ENCODE results near the gene R3HDML.
"Not testable (repeated sequence)": the region's sequence is repeated elsewhere in the genome, so short reads cannot be mapped to it uniquely, and the experiment has no call there.

R3HDML gene, protein sequence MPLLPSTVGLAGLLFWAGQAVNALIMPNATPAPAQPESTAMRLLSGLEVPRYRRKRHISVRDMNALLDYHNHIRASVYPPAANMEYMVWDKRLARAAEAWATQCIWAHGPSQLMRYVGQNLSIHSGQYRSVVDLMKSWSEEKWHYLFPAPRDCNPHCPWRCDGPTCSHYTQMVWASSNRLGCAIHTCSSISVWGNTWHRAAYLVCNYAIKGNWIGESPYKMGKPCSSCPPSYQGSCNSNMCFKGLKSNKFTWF

DNA sequence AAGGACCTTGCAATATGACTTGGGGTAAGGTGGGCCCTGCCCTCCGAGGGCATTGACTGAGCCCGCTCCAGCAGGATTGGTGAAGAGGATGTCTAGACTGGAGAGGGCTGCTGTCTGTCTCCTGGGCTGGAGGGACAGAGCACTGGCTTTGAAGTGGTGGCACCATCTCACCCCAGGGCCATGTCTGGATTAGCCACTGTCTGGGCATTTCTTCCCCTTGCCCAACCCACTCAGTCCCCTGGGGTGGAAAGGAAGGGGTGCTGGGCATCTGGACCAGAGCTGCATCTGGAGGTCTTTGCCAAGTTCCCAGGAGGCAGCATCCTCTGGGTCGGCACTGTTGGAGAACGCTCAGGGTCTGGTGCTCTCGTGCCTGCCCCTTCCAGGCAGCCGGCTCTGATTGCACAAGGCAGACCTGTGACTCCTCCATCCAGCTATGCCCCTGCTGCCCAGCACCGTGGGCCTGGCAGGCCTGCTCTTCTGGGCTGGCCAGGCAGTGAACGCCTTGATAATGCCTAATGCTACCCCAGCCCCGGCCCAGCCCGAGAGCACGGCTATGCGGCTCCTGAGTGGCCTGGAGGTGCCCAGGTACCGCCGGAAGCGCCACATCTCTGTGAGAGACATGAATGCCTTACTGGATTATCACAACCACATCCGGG lies at the start of gene R3HDML:
Gene R3HDML, plus strand, starts transcription at position 319 of the 656 bp plus-strand sequence. Its CDS starts 115 bp downstream, at position 434.
- no peak for DNase-seq (ENCODE audit: low spot score)

DNA sequence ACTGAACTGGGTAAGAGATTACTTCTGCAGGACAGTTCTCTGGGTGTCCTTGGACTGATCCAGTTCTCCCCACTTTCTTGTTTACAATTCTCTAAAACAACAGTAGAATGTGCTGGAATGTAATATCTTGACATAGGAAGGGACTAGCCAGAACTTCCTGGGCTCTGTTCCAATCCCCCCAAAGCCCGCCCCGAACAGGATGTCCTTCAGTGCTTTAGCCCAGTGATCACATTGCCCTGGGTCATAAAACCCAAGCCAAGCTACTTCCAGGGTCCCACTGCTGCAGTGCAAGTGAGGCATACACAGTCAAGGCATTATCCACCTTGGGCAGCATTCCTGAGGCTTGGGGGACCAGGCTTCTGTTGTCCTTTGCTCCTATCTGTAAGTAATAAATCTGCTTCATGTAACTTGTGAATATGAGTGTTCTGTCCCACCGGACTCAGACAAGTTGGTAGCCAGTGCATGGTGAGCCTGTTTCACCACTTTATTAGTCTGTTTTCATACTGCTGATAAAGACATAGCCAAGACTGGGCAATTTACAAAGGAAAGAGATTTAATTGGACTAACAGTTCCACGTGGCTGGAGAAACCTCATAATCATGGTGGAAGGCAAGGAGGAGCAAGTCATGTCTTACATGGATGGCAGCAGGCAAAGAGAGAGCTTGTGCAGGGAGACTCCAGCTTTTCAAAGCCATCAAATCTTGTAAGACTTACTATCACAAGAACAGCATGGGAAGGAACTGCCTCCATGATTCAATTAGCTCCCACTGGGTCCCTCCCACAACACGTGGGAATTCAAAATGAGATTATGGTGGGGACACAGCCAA lies 49.4 kb upstream of the R3HDML start:
- DNase-seq (ENCODE audit: low spot score), result no peak

DNA sequence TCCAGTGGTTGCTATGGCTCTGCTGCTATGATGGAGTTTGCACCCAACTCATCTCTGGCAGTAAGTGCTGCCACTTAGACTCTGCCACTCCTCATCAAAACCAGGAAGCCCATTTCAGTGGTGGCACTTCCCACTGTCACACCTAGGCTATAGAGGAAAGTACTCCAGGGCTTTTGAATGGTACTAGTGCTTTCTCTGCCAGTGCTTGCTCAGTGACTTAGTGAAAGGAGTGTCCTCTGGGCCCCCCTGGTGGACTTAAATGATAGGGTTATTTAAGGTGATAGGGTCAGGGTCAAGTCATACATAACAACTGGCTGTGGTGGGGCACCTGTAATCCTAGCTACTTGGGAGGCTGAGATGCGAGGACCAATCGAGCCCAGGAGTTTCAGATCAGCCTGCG lies 48.6 kb upstream of the R3HDML start:
- DNase-seq (ENCODE audit: low spot score), result no peak

DNA sequence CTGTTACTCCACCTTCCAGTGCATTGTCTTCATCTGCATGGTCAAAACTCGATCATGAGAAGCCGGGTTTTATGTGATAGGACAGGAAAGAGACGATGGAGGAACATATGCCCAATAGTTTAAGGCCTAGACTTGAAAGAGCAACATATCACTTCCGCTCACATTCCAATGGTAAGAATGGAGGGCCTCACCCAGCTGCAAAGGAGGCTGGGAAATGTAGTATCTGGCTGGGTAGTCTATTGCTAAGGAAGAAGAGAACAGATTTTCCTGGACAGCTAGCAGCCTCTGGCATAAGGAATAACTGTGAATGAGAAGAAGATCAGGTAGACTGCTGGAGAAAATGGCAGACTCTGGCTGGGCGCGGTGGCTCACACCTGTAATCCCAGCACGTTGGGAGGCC lies 45.1 kb upstream of the R3HDML start:
- no peak for DNase-seq (ENCODE audit: low spot score)

DNA sequence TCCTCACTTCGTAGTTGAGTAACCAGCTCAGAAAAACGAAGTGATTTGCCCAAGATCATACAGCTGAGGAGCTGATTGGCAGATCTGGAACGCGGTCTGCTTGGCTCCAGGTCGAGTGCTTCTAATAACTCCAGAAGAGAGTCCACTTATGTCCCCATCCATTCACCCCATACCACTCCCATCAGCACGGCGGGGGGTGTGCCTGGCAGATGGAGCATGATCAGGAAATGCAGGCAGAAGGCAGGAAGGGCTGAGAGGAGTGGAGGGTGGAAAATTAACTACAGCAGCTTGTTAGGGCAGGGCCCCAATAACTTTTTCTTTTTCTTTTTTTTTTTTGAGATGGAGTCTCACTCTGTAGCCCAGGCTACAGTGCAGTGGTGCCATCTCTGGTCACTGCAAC lies 40.8 kb upstream of the R3HDML start:
- no peak for DNase-seq (ENCODE audit: low spot score)

DNA sequence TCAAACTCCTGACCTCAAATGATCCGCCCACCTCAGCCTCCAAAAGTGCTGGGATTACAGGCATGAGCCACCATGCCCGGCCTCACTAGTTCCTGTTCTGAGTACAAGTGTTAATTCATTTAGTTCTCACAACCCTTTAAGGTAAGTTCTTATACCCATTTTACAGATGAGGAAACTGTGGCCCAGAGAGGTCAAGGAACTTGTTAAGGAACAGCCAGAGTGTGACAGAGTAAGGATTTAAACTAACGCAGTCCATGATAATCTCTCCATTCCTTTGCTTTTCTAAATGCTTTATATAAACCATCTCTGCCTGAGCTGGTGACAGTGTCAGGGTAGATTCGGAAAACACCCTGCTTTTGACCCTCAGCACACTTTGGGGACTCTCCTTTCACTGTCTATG lies 39.1 kb upstream of the R3HDML start:
- DNase-seq (ENCODE audit: low spot score), result no peak

DNA sequence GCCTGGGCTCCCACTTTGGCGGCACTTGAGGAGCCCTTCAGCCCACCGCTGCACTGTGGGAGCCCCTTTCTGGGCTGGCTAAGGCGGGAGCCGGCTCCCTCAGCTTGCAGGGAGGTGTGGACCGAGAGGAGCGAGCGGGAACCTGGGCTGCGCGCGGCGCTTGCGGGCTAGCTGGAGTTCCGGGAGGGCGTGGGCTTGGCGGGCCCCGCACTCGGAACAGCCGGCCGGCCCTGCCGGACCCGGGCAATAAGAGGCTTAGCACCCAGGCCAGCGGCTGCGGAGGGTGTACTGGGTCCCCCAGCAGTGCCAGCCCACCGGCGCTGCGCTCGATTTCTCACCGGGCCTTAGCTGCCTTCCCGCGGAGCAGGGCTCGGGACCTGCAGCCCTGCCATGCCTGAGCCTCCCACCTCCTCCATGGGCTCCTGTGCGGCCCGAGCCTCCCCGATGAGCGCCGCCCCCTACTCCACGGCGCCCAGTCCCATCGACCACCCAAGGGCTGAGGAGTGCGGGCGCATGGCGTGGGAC lies 37.8 kb upstream of the R3HDML start:
- not testable (repeated sequence) for DNase-seq (ENCODE audit: low spot score)

DNA sequence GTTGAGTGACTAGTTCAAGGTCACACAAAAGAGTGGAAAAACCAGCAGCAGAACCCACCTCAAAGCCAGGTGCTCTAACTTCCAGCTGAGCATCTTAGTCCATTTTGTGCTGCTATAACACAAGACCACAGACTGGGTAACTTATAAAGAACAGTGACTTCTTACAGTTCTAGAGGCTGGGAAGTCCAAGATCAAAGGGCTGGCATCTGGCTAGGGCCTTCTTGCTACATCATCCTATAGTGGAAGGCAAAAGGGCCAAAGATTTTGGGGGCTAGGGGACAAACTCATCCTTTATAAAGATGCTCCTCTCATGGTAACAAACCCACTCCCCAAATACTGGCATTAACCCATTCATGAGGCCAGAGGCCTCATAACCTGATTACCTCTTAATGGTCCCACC lies 35.6 kb upstream of the R3HDML start:
- no peak for DNase-seq (ENCODE audit: low spot score)

DNA sequence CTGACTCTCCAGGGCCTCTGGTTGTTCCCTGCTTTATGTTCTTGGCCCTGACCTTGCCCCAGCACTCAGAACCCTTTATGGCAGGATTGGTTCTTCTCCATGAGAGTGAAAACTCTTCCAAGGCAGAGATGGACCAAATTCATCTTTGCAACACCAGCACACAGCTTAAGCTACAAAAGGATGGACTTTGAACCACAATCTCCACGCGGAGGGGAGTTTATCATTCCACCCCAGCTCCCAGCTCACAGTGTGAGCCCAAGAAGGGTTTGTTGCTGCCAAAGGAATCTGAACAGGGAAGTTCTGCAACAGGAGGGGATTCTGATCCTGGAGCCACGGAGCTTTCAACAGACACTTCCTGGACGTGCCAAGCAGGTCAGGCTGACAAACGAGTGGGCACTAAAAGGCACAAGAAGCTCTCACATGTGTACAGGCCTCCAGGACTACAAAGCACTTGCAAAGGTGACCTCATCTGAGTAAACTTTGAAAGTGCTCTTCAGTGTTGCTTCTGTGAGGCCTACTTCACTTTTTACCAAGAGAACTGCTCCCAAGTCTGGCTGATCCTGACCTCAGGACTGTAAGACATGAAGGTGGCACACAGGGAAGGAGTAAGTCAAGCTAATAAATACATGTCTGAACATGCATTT lies 34.7 kb upstream of the R3HDML start:
- no peak for DNase-seq (ENCODE audit: low spot score)

DNA sequence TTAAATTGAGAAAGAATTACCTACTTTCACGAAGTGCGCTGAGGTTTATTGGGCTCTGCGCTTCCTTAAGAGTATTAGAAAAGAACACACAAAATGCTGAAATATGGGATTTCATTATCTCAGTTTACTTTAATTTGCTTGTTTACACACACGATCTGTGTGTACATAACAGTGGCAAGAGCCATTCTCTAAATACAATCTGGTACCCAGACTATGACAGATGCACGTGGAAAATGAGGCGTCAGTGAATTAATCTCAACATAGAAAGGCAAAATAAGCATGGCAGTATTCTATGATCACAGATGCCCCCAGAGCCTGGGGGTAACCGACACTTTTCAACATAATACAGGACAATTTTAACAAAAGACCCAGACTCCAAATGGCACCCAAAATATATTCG lies 34.1 kb upstream of the R3HDML start:
- no peak for DNase-seq (ENCODE audit: low spot score)

DNA sequence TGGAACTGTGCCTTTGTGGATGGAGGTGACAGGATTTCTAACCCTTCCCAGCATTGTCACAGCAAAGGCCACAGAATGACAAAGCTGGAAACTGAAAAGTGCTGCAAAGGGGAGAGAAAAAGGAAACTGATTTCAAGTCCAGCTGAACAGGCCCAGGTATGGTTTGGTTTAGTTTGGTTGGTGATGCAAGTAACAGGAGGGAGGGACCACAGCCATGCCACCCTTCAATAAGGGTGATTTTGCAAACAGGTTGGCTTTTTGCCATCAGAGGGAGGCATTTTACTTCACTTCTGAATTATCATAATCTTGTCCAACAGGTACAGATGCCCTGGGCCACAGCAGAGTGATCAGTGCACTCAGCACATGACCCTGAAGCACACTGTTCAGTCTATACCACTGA lies 32.5 kb upstream of the R3HDML start:
- DNase-seq (ENCODE audit: low spot score), result no peak

DNA sequence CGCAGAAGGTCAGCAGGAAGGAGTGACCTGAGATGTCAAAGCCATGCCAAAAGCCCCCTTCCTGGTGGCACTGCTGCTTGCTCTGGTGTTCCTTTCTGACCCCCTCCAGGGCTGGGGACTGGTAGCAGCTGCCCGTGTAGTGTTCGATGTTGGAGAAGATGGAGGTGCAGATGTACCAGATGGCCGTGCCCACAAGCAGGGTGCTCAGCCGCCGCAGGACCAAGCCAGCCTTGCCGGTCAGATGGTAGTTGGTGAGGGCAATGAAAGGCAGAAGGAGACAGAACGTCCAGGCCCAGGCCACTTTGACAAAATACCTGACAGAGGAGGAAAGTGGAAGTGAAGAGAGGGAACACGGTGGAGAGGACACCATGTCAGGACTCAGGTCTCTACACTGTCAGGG lies 29.9 kb upstream of the R3HDML start:
- DNase-seq (ENCODE audit: low spot score), result no peak

DNA sequence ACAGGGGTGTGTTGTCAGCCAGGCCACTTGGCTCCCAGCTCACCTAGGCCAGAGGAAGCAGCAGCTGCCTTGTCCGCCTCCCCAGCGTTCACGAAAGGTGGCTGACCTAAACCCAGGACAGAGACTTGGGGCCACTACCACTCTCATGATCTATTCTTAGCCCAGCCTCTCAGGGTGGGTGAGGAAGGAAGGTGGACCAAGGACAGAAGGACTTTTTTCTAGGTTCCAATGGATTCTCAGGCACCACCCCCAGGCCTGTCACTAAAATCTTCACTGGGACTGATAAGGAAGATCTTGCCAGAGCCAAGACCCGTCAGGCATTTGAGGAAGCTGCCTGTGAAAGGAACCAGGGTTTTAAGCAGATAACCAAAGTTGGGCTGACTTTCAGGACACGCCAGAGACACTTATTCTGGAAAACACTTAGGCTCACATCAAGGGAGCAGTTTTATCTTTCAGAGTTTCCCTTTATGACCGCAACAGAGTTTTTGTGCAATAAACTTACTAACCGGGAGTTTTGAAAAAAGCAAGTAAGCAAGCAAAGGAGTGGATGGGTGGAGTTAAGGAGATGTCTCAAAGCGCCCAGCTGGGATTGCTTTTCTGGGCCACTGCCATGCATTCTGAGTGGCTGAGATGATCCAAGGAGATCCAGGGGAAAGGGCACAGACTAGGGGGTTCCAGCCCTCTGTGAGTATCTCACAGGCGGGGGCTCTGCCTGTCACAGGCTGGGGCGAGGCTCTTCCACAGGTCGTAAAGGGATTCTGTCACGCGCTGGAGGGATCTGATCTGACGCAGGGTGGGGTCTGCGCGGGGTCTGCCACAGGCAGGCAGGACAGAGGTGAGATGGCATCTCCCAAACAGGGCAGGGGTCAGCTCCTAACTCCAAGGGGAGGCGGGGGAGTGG lies 26.8 kb upstream of the R3HDML start:
- DNase-seq (ENCODE audit: low spot score), result no peak

DNA sequence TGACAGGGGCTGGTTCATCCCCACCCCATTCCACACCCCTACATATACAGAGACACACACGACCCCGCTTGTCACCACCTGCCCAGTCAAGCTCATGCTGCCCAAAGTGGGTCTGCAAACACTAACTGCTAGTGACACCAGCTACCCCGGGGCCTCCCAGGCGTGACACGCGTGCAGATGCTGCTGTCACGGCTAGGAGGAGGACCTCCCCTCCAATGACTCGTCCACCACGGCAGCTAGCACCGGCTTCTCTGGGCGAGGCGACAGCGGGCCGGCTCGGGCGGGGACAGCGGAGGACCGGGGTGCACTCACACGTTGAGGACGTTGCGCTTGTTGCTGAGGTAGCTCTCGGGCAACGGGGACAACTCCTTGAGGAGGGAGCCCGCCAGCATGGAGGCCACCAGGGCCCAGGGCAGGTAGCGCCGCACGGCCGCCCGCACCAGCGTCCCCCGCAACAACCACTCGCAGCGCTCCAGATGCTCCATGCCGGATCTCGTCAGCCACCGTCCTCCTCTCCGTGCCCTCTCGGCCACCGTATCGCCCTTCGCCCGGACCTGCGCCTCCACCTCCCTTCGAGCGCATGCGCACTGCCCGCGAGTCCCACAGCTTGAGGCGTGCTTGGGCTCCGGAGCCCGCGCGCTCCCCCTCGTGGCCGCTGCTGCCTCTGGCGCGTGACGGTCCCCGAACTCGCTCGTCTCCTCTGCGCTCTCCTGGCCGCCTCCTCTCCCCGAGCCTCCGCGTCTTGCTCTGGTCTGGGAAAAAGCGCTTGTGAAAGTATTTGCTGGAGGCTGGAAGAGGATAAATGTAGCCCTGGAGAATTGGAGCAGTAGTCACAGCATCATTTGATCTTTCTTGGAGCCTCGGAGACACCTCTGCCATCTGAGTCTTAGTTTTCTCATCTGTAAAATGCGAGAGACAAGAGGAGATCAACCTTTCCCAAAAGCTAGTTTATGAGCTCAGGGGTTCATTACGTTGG lies 25.9 kb upstream of the R3HDML start, which contains the start of gene FITM2:
Gene FITM2, minus strand, starts transcription at position 539 of the 976 bp plus-strand sequence. Its CDS starts 54 bp downstream, at position 485.
- DNase-seq (ENCODE audit: low spot score), result peak; percentile 97

DNA sequence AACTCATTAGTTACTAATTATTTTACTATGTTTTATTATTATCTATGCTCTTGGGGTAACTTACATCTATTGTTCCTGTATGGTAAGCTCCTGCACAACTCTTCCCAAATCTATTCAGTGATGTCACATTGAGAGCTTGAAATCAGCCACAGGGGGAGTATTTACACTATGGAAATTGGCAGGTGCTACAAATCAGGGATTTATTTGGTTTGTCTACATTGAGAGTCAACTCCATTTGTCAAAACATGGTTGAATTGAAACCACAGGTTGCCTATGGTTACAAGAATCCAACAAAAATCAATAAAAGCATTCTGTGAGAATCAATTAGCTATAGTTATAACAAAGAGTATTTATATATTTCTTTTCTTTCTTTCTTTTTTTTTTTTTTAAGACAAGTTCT lies 22.0 kb upstream of the R3HDML start:
- no peak for DNase-seq (ENCODE audit: low spot score)

DNA sequence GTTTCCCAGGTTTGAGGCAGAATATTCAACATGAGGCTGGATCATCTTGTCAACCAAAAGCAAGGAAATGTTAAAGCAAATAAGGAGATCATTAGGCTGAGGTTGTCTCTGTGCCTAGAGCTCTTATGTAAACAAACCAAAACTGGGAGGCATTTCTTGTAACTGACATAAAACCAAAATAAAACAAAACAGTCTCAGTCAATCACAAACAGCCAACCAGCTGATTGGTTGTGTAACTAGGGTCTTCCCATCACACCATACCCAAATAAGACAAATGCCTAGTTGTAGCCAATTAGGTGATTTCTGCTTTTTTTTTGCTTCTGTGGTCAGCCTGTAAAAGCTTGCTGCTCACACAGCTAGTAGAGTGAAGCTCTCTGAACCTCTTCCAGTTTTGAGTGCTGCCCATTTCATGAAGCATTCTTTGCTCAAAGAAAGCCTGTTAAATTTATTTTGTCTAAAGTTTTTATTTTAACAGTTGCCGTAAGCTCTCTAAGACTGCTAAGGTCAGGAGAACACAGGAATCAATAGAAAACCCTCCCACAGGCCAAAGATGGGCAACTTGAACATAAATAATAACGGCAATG lies 16.9 kb upstream of the R3HDML start:
- no peak for DNase-seq (ENCODE audit: low spot score)

DNA sequence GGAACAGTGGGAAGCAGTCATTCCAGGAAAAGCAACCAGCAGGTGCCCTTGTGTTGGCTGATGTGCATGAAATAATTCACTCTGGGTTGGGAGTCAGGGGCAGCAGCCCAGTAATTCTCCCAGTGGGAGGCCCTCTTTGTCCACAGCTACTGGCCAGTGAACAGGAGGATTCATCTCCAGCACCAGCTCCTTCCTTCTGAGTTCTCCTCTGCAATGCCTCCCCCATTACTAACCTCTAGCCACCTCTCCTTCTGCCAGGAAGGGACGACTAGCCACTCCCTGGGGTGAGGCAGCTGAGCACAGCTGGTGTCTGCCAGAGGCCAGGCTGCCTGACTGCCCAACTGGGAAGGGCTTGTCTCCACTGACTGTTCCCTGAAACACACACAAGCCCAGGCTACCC lies 12.5 kb upstream of the R3HDML start:
- DNase-seq (ENCODE audit: low spot score), result no peak

DNA sequence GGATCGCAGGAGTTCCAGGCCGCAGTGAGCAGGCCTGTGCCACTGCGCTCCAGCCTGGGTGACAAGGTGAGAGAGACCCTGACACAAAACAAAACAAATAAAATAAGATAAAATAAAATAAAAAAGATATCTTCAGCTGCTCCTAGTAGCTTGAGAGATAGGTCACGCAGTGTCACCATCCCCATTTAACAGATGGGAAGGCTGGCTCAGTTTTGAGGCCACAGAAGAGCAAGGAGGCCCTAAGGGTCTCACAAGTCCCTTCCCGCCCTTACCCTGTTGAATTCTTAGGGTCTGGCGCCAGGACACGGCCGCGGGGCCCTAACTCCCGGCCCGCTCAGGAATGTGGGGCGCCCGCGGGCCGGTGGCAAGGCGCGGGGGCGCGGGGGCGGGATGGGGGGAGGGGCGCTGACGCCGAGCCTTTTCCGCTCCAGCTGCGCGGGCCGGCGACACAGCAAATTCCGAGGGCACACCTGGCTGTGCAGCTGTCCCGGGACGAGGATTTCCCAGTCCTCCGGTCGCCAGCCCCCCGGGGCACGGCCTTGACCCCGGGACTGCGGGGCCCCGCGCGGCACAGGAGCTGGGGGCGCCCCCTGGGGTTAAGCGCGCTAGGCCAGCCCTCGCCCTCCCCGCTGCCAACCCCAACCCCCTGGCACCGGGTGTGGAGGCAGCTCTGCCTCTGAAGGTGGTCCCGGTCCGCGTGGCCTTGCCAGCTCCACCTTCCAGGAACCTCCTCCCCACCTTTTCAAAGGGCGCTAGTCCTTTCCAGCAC lies 10.3 kb upstream of the R3HDML start:
- DNase-seq (ENCODE audit: low spot score), result no peak

DNA sequence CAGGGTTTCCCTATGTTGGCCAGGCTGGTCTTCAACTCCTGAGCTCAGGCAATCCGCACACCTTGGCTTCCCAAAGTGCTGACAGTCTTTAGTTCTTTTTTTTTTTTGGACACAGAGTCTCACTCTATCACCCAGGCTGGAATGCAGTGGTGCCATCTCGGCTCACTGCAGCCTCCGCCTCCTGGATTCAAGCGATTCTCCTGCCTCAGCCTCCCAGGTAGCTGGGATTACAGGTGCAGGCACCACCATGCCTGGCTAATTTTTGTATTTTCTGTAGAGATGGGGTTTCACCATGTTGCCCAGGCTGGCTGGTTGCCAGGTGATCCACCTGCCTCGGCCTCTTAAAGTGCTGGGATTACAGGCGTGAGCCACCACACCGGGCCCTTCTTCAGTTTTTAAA lies 9.1 kb upstream of the R3HDML start:
- DNase-seq (ENCODE audit: low spot score), result not testable (repeated sequence)

Data from CD4-positive, alpha-beta T cell treated with Interleukin-15 for 4 hours (primary cell).